DMS53 treated with DMSO at 0.1 percent for 48 hours (cell line): ENCODE data around the gene MAB21L3.

Experiments
- DNase-seq: peaks from one replicate; lab custom pipeline; 2025; ENCODE audit not compliant: unreplicated experiment; lab: John Stamatoyannopoulos, UW

Gene MAB21L3

DNA sequence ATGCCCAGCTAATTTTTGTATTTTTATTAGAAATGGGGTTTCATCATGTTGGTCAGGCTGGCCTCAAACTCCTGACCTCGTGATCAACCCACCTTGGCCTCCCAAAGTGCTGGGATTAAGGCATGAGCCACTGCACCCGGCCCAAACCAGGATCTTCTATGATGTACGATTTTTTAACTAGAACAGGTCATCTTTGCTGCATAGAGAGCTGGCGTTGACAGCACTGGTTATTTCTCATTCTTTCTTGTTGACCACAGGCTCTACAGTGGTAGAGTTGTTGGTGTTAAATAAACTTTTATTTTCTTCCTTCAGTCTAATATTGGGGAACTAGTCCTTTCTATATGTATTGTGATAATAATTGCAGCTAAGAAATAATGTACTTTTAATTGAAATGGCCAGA, 3.8 kb upstream of the MAB21L3 start:
- DNase-seq: no peak

DNA sequence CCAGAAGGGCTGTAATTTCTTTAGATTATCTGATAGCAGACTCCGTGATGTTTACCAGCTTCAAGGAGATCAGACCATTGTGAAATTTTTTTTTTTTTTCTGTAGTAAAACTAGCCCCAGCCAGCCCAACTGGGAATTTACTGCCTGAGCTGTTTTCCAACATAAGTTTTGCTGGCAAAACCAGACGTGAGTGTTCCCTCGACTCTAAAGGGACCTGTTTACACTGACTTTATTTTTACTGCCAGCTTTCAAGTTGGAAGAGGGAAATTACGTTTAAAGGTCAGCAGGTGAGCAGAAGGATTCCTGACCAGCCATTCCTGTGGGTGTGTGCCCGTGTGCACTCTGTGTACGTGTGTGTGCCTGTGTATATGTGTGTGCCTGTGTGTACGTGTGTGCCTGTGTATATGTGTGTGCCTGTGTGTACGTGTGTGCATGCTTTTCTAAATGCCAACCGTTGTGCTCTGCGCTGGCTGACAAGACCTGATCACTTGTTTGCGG, 374 bp downstream of the MAB21L3 start:
- DNase-seq: no peak

DNA sequence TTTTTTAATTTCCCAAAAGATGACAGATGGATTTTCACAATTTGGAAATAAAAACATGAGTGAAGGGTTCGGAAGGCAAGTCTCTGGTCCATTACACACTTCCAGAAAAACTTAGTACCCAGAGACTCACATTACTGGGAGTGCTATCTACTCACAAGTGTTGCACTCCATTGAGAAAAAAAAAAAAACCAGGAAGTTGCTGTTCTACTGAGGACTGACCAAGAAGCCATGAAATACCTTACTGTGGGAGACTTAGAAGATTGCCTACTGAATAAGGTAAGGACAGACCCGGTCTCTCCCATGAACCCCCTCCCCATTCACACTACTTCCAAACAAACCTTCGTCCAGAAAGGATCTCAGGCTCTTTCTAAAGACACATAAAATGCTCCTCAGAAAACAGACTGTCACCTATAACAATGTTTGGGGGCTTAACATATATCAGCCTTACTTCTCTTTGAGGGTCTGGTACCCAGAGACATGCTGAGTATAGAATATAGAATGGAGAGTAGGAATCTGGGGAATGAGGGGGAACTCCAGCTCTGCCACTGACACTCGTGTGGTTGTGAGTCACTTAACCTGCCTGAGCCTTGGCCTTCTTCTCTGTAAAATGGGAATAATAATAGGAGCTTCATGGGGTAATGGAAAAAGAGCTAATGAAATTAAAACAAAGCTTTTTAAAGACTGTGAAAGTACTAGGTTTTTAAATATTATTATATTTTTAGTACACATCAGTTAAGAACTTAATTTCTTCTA, 1.4 kb downstream of the MAB21L3 start:
- DNase-seq: no peak

DNA sequence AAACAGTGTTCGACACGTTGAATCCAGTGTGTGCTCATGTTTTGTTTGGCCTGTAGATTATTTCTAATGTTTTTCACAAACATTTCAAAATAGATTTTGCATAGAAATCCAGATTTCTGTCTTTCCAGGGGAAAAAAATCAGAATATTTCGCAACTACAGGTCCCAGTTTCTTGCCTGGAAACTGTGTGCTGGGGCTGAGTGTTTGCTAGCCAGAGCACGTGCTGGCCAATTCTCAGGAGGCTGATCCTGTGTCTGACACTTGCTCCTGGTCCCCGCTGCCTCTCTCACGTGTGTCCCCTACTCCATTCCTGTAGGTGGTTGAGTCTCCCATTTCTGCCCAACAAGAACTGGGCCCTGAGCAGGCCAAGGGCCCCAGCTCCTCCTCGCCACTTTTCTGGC, 2.4 kb downstream of the MAB21L3 start:
- no peak for DNase-seq

DNA sequence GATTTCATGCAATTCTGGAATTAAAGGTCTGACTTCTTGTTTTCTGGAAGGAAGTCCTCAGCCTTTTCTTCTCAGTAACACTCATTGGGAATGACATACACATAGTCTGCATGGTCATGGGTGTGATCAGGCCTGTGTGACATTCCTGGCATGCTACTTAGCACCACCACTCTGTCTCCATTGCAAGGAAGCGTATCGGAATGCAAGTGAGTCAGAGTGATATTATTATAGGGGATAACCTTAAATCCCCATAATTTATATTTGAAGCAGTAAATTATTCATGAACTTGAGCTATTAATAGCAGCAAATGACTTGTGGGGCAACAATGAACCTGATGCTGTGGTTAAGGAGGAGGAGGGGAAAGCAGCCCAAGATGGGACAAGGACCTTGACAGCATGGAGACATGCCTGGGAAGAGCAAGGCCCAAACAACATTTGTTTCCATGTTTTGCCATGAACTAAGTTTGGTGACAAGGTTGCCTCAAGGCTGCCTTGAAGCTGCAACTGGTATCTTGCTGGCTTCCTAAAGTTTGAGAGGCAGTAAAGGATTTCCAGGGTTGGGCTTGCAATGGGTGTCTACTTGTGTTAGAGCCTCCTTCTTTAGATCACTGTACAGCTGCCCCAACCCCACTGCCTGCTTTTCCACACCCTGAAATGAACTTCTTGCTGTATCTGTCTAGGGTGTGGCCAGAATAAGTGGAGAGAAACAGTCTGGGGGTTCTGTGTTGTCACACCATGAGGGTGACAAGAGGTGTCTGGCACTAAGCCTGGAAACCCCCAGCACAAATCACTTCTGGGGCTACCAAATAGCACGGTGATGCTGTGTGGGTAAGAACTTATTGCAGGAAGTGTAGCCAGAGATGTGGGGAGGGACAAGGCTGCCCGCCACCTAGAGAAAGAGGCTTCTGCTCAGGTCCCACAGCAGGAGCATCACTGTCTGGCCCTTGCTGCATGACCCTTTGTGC, 4.6 kb downstream of the MAB21L3 start:
- DNase-seq: no peak

DNA sequence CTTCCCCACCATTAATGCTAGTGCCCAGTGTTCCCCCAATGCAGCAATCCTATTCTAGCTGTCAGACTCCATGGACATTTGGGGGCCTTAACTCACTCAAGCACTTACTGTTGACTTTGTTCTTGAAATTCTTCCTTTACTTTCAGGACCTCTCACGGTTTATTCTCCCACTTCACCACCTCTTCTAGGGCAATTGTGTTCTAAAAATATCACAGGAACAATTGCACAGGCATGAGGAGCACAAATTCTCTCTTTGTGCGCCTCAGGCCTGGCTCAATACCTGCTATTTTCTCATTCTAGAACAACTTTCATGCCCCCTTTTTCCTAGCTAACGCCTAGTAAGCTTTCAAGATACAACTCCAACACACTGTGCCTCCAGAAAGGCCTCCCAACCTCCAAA, 7.3 kb downstream of the MAB21L3 start:
- no peak for DNase-seq

DNA sequence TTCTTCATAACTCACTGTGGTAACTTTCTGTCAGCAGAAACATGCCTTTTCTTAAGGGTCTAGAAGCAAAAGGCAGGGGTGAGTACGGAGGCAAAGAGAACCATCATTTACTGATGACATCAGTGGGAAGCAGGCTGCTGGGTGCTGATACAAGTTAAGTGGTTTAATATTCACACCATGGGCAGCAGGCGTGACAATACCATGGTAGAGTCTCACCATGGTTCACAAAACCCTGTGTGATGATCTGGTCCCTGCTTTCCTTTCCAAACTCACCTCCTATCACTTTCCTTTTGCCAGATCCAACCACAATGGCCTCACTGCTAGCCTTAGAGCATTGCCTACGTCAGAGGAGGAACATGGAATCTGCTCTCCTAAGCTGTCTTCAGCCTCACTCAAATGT, 8.7 kb downstream of the MAB21L3 start:
- DNase-seq: no peak

DNA sequence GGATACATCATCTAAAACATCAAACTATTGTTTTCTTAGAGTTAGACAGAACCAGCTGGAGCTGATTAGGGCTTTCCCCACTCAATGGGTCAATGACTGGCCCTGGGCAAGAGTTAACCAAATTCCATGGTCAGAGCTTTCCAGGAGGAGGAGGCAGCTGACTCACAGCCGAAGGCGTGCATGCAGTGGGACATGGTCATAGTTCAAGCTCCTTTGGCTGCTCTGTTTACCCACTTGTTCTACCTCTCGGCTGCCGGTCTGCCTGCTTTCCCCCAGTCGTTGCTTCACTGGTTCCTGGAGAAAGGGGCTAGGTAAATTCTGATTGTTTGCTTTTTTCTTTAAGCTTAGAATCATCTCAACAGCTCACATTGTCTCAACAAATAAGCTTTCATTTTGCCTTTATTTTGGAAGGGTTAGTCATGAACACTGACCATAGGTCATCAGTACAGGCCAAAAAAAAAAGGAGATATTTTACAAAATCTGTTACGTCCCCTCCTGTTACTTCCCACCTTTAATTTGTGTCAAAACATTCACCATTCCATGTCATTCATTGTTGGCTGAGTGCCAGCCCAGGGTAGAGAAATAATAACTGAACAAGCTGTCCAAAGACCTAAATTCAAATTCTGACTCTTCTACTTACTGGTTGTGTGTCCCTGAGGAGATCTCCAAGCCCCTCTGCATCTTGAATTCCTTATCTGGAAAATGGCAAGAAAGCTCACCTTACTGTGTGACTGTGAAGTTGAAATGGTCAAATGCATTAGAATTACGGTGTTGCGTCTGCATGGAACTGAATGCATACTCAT, 12.0 kb downstream of the MAB21L3 start:
- DNase-seq: no peak

DNA sequence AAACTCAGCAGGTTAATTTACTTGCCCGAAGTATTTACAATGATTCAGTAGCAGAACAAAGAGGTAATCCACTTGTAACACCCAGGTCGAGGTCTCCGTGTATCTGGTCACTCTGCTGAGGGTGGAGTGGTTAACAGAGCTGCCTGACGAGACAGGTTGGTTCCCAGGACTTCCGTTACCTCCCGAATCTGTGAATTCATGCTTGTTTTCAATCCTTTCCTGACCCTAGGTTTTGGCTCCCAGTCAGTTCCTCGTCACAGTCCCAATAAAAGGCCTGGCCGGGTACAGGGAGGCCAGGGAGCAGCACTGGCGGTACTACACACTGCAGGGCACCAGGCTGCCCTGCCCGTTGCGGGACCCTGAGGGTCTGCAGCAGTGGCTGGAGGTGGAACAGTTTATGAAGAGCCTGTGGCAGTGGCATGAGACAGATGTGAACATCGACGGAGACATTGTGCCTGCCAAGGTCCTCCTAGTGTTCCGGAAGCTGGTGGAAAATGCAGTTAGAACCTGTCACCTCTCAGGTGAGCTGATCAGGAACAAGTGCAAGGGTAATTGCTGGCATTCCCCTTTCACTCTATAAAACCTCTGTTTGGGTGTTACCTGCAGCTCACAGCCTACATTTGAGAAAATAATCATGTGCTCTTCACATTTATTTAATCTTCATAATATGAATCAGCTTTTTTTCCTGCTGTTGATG, 12.8 kb downstream of the MAB21L3 start:
- DNase-seq: no peak

DNA sequence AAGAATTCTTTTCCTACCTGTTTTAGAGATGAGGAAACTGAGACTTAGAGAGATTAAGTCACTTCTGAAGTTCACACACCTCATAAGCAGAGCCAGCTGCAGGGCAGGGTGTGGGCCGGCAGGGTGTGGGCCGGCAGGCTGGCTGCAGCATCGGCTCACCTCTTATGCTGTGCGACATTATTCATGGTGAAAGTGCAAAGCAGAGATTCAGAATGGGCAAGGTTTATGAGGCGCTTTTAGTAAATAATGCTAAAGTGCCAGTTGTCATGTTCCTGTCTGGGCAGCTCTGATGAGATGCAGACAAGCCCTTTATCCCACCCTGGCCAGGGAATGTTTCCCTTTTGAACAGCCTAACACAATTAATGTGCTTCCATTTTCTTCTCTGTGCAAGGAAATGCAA, 14.6 kb downstream of the MAB21L3 start:
- no peak for DNase-seq

DNA sequence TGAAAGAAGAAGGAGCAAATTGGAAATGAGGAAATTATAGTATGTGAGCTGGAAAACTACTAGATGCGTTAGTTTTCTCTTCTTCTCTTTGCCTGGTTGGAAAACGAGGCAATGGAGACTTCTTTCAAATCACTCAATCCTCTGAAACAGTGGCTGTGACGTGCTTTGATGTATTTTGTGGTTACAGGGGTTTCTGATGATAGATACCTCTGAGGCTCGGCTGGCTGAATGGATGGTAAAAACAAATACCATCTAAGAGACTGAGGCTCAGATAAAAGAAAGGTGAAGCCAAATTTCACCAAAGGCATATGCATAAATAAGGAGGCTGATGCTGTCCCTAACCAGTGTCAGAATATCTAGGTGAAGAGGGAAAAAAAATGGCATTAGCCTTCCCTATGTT, 15.1 kb downstream of the MAB21L3 start:
- DNase-seq: no peak

DNA sequence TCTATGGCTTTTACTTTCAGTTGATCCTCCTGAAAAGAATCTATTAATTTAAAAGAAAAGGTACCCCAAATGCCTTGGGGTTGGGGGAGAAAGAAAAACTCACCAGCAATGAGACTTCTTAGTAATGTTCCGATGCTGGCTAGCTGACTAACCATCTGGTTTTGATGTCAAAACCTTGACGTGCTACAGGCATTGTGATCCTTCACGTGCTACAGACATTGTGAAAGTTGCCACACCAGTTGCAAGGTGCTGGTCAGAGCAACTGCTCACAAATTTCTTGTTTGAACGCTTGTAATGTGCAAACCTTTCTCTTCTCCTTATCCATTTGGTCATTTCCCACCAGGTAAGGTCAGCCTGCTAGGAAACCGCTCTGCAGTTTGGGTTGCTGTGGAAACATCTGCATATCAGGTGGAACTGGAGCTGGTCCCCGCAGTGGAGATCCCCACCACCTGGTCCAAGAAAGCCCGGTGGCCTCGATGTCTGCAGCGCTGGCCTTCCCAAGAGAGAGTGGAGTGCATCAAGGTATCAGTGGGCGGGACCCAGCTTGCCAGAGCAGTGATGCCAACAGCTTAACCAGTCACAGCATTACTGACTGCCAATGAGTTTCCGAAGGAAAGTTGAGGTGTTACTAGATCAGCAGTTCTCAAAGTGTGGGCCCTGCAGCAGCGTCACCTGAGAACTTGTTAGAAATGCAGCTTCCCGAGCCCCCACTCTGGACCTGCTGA, 16.1 kb downstream of the MAB21L3 start:
- DNase-seq: no peak

DNA sequence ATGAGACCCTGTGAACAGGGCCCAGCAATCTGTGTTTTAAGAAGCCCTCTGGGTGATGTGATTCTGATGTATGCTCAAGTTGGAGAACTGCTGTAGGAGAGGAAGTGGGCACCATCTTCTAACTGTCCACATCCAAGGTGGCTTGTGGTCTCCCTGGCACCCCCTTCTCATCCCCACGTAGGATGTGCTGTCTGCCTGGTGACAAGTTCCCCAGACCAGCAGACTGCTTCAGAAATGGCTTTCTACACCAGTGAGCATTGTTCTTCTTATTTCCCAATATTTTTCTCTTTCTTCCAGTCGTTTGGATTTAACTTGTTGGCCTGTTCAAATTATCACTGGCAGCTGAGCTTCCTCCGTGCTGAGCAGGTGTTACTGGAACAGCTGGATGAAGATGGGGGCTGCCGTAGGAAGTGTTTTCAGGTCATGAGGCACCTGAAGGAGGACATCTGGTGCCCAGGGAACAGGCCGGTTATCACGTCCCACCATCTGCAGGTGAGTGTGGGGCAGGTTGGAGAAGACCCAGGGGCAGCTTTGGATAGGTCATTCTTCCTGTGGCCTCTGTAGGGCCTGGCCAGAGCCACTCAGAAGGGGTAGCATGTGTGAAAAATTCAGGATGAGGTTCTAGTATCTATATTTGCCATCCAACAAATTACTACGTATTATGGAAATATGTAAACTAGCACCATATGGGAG, 16.8 kb downstream of the MAB21L3 start:
- DNase-seq: no peak

DNA sequence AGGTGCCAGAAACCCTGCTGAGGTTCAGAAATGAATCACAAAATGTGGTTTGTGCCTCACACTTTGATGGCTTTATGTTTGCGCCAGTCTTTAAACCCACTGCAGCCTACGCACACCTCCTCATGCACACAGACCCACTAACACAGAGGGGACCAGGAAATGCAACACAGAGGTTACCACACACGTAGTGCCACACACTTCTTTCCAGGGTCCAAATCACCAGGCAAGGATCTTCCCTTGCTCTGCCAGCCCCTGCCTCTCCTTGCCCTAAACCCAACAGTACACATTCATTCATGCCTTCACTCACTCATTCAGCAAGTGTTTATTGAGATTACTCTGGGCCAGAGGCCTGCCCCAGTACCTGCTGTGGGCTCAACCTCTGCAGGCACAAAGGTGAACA, 17.5 kb downstream of the MAB21L3 start:
- no peak for DNase-seq

DNA sequence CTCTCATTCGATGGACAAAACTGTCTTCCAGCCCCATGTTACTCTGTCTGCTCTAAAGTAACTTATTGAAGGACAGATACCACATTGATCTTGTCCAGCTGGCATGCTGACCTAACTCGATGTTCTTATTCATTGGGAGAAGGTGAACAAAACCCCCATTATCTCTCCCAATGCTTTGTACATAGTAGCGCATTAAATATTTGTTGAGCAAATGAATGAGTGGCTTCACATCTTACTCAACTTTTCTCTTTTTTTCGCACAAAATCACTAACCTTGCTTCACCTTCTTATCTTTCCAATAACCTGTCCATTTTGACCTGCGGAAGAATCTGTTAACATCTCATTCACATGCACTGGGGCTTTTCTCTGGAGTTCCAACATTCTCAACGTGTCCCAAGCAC, 18.3 kb downstream of the MAB21L3 start:
- no peak for DNase-seq

DNA sequence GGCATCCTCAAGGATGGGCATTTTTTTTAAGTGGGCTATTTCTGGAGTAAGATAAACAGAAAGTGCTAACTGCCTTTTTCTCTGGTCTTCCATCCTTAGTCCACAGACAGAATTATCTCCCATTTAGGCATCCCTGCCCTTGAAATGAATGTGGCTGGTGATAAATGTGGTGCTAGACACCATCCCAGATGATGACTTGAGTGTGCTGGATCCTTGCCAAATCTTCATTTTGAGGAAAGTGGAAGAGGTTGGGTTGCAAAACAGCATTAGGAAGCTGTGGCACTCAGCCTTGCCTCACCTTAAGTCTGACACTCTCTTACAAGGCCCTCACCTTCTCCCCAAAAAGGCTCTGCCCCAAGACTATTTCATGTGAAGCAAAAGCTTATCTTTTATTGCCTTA, 19.2 kb downstream of the MAB21L3 start:
- no peak for DNase-seq

DNA sequence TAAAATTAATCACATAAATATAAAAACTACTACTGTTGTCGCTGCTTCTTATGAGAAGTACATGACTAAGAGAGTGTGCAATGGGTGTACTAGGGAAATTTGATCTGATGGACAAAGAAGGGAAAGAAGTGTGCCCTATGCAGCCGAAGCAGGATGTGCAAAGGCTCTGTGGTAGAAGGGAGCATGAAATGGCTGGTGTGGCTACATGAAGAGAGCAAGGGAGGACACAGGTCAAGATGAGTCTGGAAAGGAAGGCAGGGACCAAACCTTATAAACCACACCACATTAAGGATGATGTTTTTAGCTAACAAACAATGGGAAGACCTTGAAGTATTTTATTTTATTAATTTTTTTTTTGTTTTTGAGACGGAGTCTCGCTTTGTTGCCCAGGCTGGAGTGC, 20.0 kb downstream of the MAB21L3 start:
- DNase-seq: no peak

DNA sequence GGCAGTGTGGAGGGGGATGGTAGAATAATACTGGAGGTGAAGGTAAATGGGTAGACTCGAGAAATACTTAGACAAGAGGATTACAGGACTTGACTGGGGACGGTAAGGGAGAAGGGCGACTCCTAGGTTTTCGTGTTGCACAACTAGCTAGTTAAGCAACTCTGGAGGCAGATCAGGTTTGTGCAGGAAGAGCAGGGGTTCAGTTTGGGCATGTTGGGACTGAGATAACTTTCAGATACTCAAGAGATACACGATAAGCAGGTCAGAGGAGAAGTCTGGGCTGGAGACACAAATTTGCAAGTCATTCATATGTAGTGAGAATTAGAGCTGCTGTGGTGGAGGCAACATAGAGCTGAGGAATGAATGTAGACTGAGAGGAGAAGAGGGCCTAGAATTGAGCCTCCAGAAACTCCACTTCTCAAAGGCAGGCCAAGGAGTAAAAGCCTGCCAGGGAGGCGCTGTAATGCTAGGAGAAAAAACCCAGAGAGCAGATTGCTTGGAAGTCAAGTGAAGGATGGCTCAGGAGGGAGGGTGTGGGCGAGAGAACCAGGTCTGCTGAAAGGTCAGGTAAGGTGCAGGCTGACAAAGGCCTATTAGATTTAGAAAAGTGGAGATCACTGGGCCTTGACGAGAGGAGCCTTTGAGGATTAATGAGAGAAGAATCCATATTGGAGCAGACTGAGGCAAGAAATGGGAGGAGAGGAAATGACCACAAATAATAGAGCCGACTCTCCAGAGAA, 20.8 kb downstream of the MAB21L3 start:
- DNase-seq: no peak
